Measurements from ENCODE around the gene MUC5B. TPM values are rescaled to one million over a fixed set of nuclear protein-coding genes. Genes with fewer than 3 reads are reported as not detected.

MUC5B gene
- total RNA-seq, 1 donor from 2014 or later: not detected

GRCh38 chr11:1276866-1277615 lies 54.2 kb downstream of the MUC5B start:
- Mint-ChIP-seq H3K4me3 (ENCODE audit: unreplicated experiment) (no peak overlapping the region), H3K27ac (ENCODE audit: unreplicated experiment) (no peak overlapping the region), H3K27me3 (ENCODE audit: low read depth, unreplicated experiment) (no peaks in the 10 kb centered on the region), H3K9me3 (ENCODE audit: unreplicated experiment) (no peaks in the 10 kb centered on the region), H3K36me3 (ENCODE audit: low read depth, unreplicated experiment) (peaks cover 17% of the 10 kb centered on the region), H3K4me1 (ENCODE audit: low read depth, unreplicated experiment) (no peaks in the 10 kb centered on the region)
- Histone ChIP-seq H3K36me3 (ENCODE audit: insufficient read depth, low read length) (peaks cover 2% of the 10 kb centered on the region), H3K27me3 (ENCODE audit: insufficient read depth, low read length) (no peaks in the 10 kb centered on the region), H3K4me3 (ENCODE audit: insufficient read depth, low read depth, low read length) (no peak overlapping the region), H3K79me2 (ENCODE audit: insufficient read depth, low read length) (no peaks in the 10 kb centered on the region), H4K20me1 (ENCODE audit: insufficient read depth, low read length) (peaks cover 25% of the 10 kb centered on the region), H3K4me2 (ENCODE audit: low read length) (no peak overlapping the region), H3K9ac (ENCODE audit: low read length) (no peak overlapping the region), H3K4me1 (ENCODE audit: insufficient read depth, low read length) (no peaks in the 10 kb centered on the region), H3K9me3 (ENCODE audit: insufficient read depth, low read depth, low read length) (no peaks in the 10 kb centered on the region), H2AFZ (ENCODE audit: low read depth, low read length) (no peak overlapping the region), H3K27ac (ENCODE audit: low read depth, low read length) (no peak overlapping the region)
- TF ChIP-seq EZH2 (IDR thresholded peaks at IDR 0.05; ENCODE audit: insufficient read depth, low read length): no peak
- TF ChIP-seq, protein P1, sequence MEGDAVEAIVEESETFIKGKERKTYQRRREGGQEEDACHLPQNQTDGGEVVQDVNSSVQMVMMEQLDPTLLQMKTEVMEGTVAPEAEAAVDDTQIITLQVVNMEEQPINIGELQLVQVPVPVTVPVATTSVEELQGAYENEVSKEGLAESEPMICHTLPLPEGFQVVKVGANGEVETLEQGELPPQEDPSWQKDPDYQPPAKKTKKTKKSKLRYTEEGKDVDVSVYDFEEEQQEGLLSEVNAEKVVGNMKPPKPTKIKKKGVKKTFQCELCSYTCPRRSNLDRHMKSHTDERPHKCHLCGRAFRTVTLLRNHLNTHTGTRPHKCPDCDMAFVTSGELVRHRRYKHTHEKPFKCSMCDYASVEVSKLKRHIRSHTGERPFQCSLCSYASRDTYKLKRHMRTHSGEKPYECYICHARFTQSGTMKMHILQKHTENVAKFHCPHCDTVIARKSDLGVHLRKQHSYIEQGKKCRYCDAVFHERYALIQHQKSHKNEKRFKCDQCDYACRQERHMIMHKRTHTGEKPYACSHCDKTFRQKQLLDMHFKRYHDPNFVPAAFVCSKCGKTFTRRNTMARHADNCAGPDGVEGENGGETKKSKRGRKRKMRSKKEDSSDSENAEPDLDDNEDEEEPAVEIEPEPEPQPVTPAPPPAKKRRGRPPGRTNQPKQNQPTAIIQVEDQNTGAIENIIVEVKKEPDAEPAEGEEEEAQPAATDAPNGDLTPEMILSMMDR (IDR thresholded peaks at IDR 0.05; ENCODE audit: insufficient read depth, low read depth, low read length): no peak
- DNase-seq (ENCODE audit: low read depth) (no peak), FAIRE-seq (no peak)

GRCh38 chr11:1277936-1278512 lies 55.2 kb downstream of the MUC5B start:
- Mint-ChIP-seq H3K27ac (ENCODE audit: unreplicated experiment) (peak overlapping the region; percentile 12), H3K36me3 (ENCODE audit: low read depth, unreplicated experiment) (peaks cover 17% of the 10 kb centered on the region), H3K4me3 (ENCODE audit: unreplicated experiment) (no peak overlapping the region), H3K9me3 (ENCODE audit: unreplicated experiment) (no peaks in the 10 kb centered on the region), H3K27me3 (ENCODE audit: low read depth, unreplicated experiment) (no peaks in the 10 kb centered on the region), H3K4me1 (ENCODE audit: low read depth, unreplicated experiment) (no peaks in the 10 kb centered on the region)
- no peaks in the 10 kb centered on the region for H3K79me2 ChIP-seq (ENCODE audit: insufficient read depth, low read length)
- no peak overlapping the region for H2AFZ ChIP-seq (ENCODE audit: low read depth, low read length)
- no peak overlapping the region for H3K9ac ChIP-seq (ENCODE audit: low read length)
- DNase-seq (ENCODE audit: low read depth) (no peak), FAIRE-seq (no peak)
- no peak overlapping the region for H3K27ac ChIP-seq (ENCODE audit: low read depth, low read length)
- H3K4me1 ChIP-seq (ENCODE audit: insufficient read depth, low read length): no peaks in the 10 kb centered on the region
- TF ChIP-seq EZH2 (IDR thresholded peaks at IDR 0.05; ENCODE audit: insufficient read depth, low read length): no peak
- TF ChIP-seq, protein P1 (IDR thresholded peaks at IDR 0.05; ENCODE audit: insufficient read depth, low read depth, low read length): no peak
- H4K20me1 ChIP-seq (ENCODE audit: insufficient read depth, low read length): peaks cover 25% of the 10 kb centered on the region
- peaks cover 2% of the 10 kb centered on the region for H3K36me3 ChIP-seq (ENCODE audit: insufficient read depth, low read length)
- no peaks in the 10 kb centered on the region for H3K9me3 ChIP-seq (ENCODE audit: insufficient read depth, low read depth, low read length)
- no peak overlapping the region for H3K4me2 ChIP-seq (ENCODE audit: low read length)
- H3K27me3 ChIP-seq (ENCODE audit: insufficient read depth, low read length): no peaks in the 10 kb centered on the region
- H3K4me3 ChIP-seq (ENCODE audit: insufficient read depth, low read depth, low read length): no peak overlapping the region

Data from astrocyte (in vitro differentiated cells and primary cell).